ENCODE results near the gene TIMP2. TPM values are rescaled to one million over a fixed set of nuclear protein-coding genes. Genes with fewer than 3 reads are reported as not detected.
A peak's percentile ranks its signal among the peaks of the same experiment; 100 is the strongest.

TIMP2 gene
- polyA plus RNA-seq, 2 of the 4 experiments (the other 2 are of a cell fraction): 68.1 to 166 TPM

DNA sequence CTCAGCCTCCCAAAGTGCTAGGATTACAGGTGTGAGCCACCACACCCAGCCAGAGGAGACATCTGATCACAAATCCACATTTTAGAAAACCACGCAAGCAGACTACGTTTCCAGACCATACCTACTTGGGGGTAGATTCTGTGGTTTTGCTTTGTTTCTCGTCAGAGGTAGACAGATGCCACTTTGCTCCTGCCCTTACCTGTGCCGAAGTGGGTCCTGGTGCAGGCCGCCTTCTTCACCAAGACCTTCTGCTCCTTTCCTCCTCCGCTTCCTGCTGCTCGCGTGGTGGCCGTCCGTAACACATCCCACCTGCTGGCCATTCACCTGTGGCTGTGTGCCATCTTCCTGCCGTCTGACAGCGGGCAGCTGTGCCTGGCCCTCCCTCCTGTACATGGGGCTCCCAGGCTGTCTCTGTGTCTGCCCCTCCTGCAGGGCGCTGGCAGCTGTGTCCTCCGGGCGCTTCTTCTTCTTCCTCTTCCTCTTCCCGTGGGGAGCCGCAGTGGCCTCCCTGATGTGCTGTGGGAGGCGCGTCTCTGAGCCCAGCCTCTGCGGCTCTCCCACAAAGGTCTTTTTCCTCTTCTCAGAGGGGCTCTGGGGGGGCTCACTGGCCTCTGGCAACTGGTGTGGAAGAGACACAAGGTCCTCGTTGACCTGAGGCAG lies 121.9 kb downstream of the TIMP2 start:
- FAIRE-seq: no peak

More for the DNA sequence above, 121.9 kb downstream of the TIMP2 start:
- WGBS (ENCODE audit: missing lambda C conversion rate): 90% methylated on average over 21 of the region's 21 CpGs
- DNase-seq (ENCODE audit: low read depth in 1 of 2, low spot score in 1 of 2) (no peak), ATAC-seq (no peak)
- CTCF ChIA-PET: interaction anchor here (0.9 to 1.9 kb wide), 3 partner anchors 12 to 18 kb away, joined by 3 to 10 read pairs (median 3); no protein-coding TSS in a partner anchor
- TF ChIP-seq POLR2AphosphoS2 (conservative IDR thresholded peaks at IDR 0.05; ENCODE audit: low read length) (0 out of 2 replicates have a peak, but pooled peaks have one; percentile 47), CBX2 (IDR thresholded peaks at IDR 0.05; ENCODE audit: borderline replicate concordance, low read depth) (no peak), CHD2 (IDR thresholded peaks at IDR 0.05; ENCODE audit: low read length, partially characterized antibody) (no peak), HOXB5 (CRISPR knock-in tag; IDR thresholded peaks at IDR 0.05) (no peak), RNF2 (IDR thresholded peaks at IDR 0.05; ENCODE audit: borderline replicate concordance, low read depth) (no peak), RCOR1 (IDR thresholded peaks at IDR 0.05; ENCODE audit: low read depth, low read length) (no peak)
- no peak overlapping the region for H3K27ac ChIP-seq
- POLR2A ChIA-PET: no interaction called here
- H3K4me3 ChIP-seq: no peak overlapping the region
- H3K4me1 ChIP-seq: no peaks in the 10 kb centered on the region
- no peak overlapping the region for H3K4me2 ChIP-seq
- no peaks in the 10 kb centered on the region for H3K9me3 ChIP-seq

Other genes with a start within 250 kb of the TIMP2 start
- gene CYTH1, start 143.1 kb downstream of the TIMP2 start, polyA plus RNA-seq (2011; rRNA removed): 36.0 and 38.5 TPM in 2 replicates
- 45.9 to 54.3 TPM (median 46.2 TPM) in 3 replicates for gene CYTH1, start 143.1 kb downstream of the TIMP2 start, polyA plus RNA-seq (2017; fragmentation: RNase III; extraction: RNeasy Plus Mini Kit Qiagen cat#74134 plus additional on column Dnase treatment)
- 49.0 and 59.0 TPM in 2 replicates for gene USP36, start 84.6 kb downstream of the TIMP2 start, polyA plus RNA-seq (2011; rRNA removed)
- gene USP36, start 84.6 kb downstream of the TIMP2 start, polyA plus RNA-seq (2017; fragmentation: RNase III; extraction: RNeasy Plus Mini Kit Qiagen cat#74134 plus additional on column Dnase treatment): 40.7 to 43.8 TPM (median 41.1 TPM) in 3 replicates
- gene CEP295NL, start 22.2 kb downstream of the TIMP2 start, polyA plus RNA-seq (2011; rRNA removed): 0.09 and 0.10 TPM in 2 replicates
- 0.13 to 0.34 TPM (median 0.29 TPM) in 3 replicates for gene CEP295NL, start 22.2 kb downstream of the TIMP2 start, polyA plus RNA-seq (2017; fragmentation: RNase III; extraction: RNeasy Plus Mini Kit Qiagen cat#74134 plus additional on column Dnase treatment)
- gene LGALS3BP, start 54.5 kb upstream of the TIMP2 start, polyA plus RNA-seq (2011; rRNA removed): 28.3 and 32.3 TPM in 2 replicates
- gene LGALS3BP, start 54.5 kb upstream of the TIMP2 start, polyA plus RNA-seq (2017; fragmentation: RNase III; extraction: RNeasy Plus Mini Kit Qiagen cat#74134 plus additional on column Dnase treatment): 59.5 to 66.1 TPM (median 60.0 TPM) in 3 replicates
- 65.5 and 70.0 TPM in 2 replicates for gene CANT1, start 84.4 kb upstream of the TIMP2 start, polyA plus RNA-seq (2011; rRNA removed)
- gene CANT1, start 84.4 kb upstream of the TIMP2 start, polyA plus RNA-seq (2017; fragmentation: RNase III; extraction: RNeasy Plus Mini Kit Qiagen cat#74134 plus additional on column Dnase treatment): 63.4 to 67.6 TPM (median 66.8 TPM) in 3 replicates
- gene C1QTNF1, start 98.8 kb upstream of the TIMP2 start, polyA plus RNA-seq (2011; rRNA removed): 10.2 and 13.2 TPM in 2 replicates
- gene C1QTNF1, start 98.8 kb upstream of the TIMP2 start, polyA plus RNA-seq (2017; fragmentation: RNase III; extraction: RNeasy Plus Mini Kit Qiagen cat#74134 plus additional on column Dnase treatment): 26.1 to 27.8 TPM (median 27.3 TPM) in 3 replicates
- 11.5 and 13.4 TPM in 2 replicates for gene ENGASE, start 149.4 kb upstream of the TIMP2 start, polyA plus RNA-seq (2011; rRNA removed)
- 33.8 to 41.7 TPM (median 38.0 TPM) in 3 replicates for gene ENGASE, start 149.4 kb upstream of the TIMP2 start, polyA plus RNA-seq (2017; fragmentation: RNase III; extraction: RNeasy Plus Mini Kit Qiagen cat#74134 plus additional on column Dnase treatment)